Urinary bladder (tissue), 4 donors: Measurements from ENCODE around the gene DISC1. TPM values are rescaled to one million over a fixed set of nuclear protein-coding genes. Genes with fewer than 3 reads are reported as not detected.
A peak's percentile ranks its signal among the peaks of the same experiment; 100 is the strongest.

Source experiments
- DNase-seq: peaks from one replicate; pipeline ENCODE4 v3.0.0-alpha.2; 2015; ENCODE audit errors: extremely low spot score
- H3K27ac ChIP-seq: one replicate; pipeline ENCODE4 v1.5.1; 2013; ENCODE audit warnings: low read depth, mild to moderate bottlenecking, moderate library complexity
- H3K36me3 ChIP-seq: one replicate; pipeline ENCODE4 v1.6.1; 2013; ENCODE audit warnings: mild to moderate bottlenecking, moderate library complexity; ENCODE audit not compliant: insufficient read depth
- H3K4me1 ChIP-seq: one replicate; pipeline ENCODE4 v1.6.1; 2013; ENCODE audit warnings: mild to moderate bottlenecking, moderate library complexity; ENCODE audit not compliant: insufficient read depth
- H3K4me3 ChIP-seq: one replicate; pipeline ENCODE4 v1.5.1; 2013; ENCODE audit warnings: low read depth, low read length
- WGBS: extraction: QIAGEN DNeasy Blood & Tissue Kit; methylation state at CpG from one replicate; pipeline ENCODE4 v1.1.7; 2013; 5-methylcytosine and 5-hydroxymethylcytosine counted together
- polyA plus RNA-seq: library from polyadenylated mRNA; stranded (reverse); fragments of 200-250 nt; gene quantifications from one replicate; pipeline ENCODE4 v1.2.3, GENCODE V29; 2013
- total RNA-seq: library from RNA; depleted of rRNA; stranded (reverse); fragments of >200 nt; gene quantifications from one replicate; pipeline ENCODE4 v1.2.3, GENCODE V29; 2014
- donor health status: healthy with polysubstance abuse.
- donor health status: healthy.

DISC1 gene
- total and polyA plus RNA-seq, 2 donors: 1.6 to 32.0 TPM

- DNase-seq: no peak
- no peak overlapping the region for H3K4me3 ChIP-seq
- no peaks in the 10 kb centered on the region for H3K36me3 ChIP-seq
- H3K4me1 ChIP-seq: no peaks in the 10 kb centered on the region
- WGBS: 56% methylated on average over 7 of the region's 7 CpGs
- H3K27ac ChIP-seq: no peak overlapping the region
These were observed 235.2 kb downstream of the DISC1 start for GRCh38 chr1:231861541-231862481.

GRCh38 chr1:231862611-231863010 is 236.0 kb downstream of the DISC1 start:
- no peaks in the 10 kb centered on the region for H3K4me1 ChIP-seq
- H3K4me3 ChIP-seq: no peak overlapping the region
- no peaks in the 10 kb centered on the region for H3K36me3 ChIP-seq
- no peak overlapping the region for H3K27ac ChIP-seq
- DNase-seq: no peak
- WGBS: 91% methylated on average over 2 of the region's 2 CpGs

GRCh38 chr1:231865331-231865730 is 238.7 kb downstream of the DISC1 start:
- Histone ChIP-seq H3K4me1 (no peaks in the 10 kb centered on the region), H3K4me3 (no peak overlapping the region), H3K36me3 (no peaks in the 10 kb centered on the region), H3K27ac (no peak overlapping the region)
- WGBS: 36% methylated on average over 3 of the region's 3 CpGs
- DNase-seq: no peak

GRCh38 chr1:231866392-231867331 is 240.1 kb downstream of the DISC1 start:
- no peak overlapping the region for H3K27ac ChIP-seq
- 37% methylated on average over 18 of the region's 18 CpGs for WGBS
- H3K4me1 ChIP-seq: no peaks in the 10 kb centered on the region
- peak; percentile 33 for DNase-seq
- no peaks in the 10 kb centered on the region for H3K36me3 ChIP-seq
- H3K4me3 ChIP-seq: no peak overlapping the region

- Histone ChIP-seq H3K27ac (no peak overlapping the region), H3K4me3 (no peak overlapping the region), H3K4me1 (no peaks in the 10 kb centered on the region), H3K36me3 (no peaks in the 10 kb centered on the region)
- WGBS: 49% methylated on average over 2 of the region's 2 CpGs
- no peak for DNase-seq
These were observed 241.0 kb downstream of the DISC1 start for GRCh38 chr1:231867607-231868006.

- Histone ChIP-seq H3K27ac (no peak overlapping the region), H3K4me3 (no peak overlapping the region), H3K4me1 (no peaks in the 10 kb centered on the region), H3K36me3 (no peaks in the 10 kb centered on the region)
- 80% methylated on average over 2 of the region's 2 CpGs for WGBS
- no peak for DNase-seq
These were observed 242.8 kb downstream of the DISC1 start for GRCh38 chr1:231869364-231869763.

- Histone ChIP-seq H3K4me1 (no peaks in the 10 kb centered on the region), H3K4me3 (no peak overlapping the region), H3K36me3 (no peaks in the 10 kb centered on the region), H3K27ac (no peak overlapping the region)
- no peak for DNase-seq
- WGBS: 94% methylated on average over 6 of the region's 6 CpGs
These were observed 244.9 kb downstream of the DISC1 start for GRCh38 chr1:231871471-231871870.

GRCh38 chr1:231871878-231872277 is 245.3 kb downstream of the DISC1 start:
- DNase-seq: no peak
- H3K36me3 ChIP-seq: no peaks in the 10 kb centered on the region
- H3K4me1 ChIP-seq: no peaks in the 10 kb centered on the region
- H3K27ac ChIP-seq: no peak overlapping the region
- 68% methylated on average over 5 of the region's 5 CpGs for WGBS
- no peak overlapping the region for H3K4me3 ChIP-seq

GRCh38 chr1:231872461-231872910 is 245.9 kb downstream of the DISC1 start:
- 74% methylated on average over 1 of the region's 1 CpG for WGBS
- no peaks in the 10 kb centered on the region for H3K36me3 ChIP-seq
- no peak for DNase-seq
- no peak overlapping the region for H3K4me3 ChIP-seq
- H3K27ac ChIP-seq: no peak overlapping the region
- H3K4me1 ChIP-seq: no peaks in the 10 kb centered on the region

GRCh38 chr1:231878737-231879136 is 252.1 kb downstream of the DISC1 start:
- no peak overlapping the region for H3K4me3 ChIP-seq
- H3K4me1 ChIP-seq: no peaks in the 10 kb centered on the region
- no peaks in the 10 kb centered on the region for H3K36me3 ChIP-seq
- no peak for DNase-seq
- no peak overlapping the region for H3K27ac ChIP-seq
- 68% methylated on average over 1 of the region's 1 CpG for WGBS

- no peaks in the 10 kb centered on the region for H3K4me1 ChIP-seq
- no peaks in the 10 kb centered on the region for H3K36me3 ChIP-seq
- DNase-seq: no peak
- no peak overlapping the region for H3K4me3 ChIP-seq
- 92% methylated on average over 1 of the region's 1 CpG for WGBS
- H3K27ac ChIP-seq: no peak overlapping the region
These were observed 252.7 kb downstream of the DISC1 start for GRCh38 chr1:231879296-231879695.

- no peak for DNase-seq
- WGBS: 93% methylated on average over 4 of the region's 4 CpGs
- Histone ChIP-seq H3K36me3 (no peaks in the 10 kb centered on the region), H3K4me3 (no peak overlapping the region), H3K4me1 (no peaks in the 10 kb centered on the region), H3K27ac (no peak overlapping the region)
These were observed 255.7 kb downstream of the DISC1 start for GRCh38 chr1:231882333-231882732.

- whole genome bisulfite sequencing: 98% methylated on average over 8 of the region's 8 CpGs
- H3K36me3 ChIP-seq: no peaks in the 10 kb centered on the region
- DNase-seq: no peak
- no peak overlapping the region for H3K27ac ChIP-seq
- H3K4me3 ChIP-seq: no peak overlapping the region
- no peaks in the 10 kb centered on the region for H3K4me1 ChIP-seq
These were observed 256.2 kb downstream of the DISC1 start for GRCh38 chr1:231882790-231883189.
